T-helper 1 cell (primary cell): ENCODE measurements around the gene SBNO1.

Source experiments
- DNase-seq, 5 donors: peaks; one replicate each; pipeline ENCODE4 v3.0.0-alpha.2; 2012 to 2020

Gene SBNO1

GRCh38 chr12:123243671-123244262 lies 120.9 kb downstream of the SBNO1 start:
- DNase-seq, result no peak

DNA sequence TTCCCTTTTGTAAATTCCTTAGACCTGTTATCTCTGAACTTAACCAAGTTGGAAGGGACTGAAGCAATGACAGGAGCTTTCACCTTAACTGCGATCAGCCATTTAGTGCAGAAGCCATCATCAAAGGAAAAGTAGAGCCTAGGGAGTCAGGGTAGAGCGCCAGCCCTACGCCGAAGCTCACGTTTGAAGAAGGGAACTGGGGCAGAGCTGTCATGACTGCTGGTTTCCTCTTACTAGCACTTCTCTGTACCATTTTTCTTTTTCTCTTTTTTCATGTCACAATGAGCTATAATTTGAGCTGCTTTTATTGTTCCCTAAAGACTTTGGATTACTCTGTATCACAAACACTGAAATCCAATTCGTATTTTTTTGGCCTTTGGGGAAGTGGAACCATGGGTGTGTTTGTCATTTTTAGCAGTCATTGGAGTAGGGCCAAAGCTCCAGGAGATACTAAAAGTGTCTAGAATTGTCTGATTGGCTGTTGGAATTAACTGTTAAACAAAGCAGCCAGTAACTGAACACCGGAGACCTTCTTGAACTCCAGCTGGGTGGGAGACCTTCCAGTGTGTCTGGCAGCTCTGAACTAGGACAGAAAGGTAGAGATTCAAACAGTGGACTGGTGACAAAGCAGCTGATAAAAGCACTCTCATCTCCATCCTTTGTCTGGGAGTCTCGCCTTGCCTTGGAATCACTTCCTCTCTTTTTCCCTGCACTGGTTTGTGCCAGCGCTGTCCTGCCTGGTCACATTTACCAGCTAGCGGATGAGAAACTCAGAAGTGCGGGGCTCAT lies 122.3 kb downstream of the SBNO1 start:
- no peak for DNase-seq
